Panc1 (cell line): ENCODE measurements around the gene ZNF570.

Experiments used
- CTCF ChIP-seq: fragments of 450-650 bp; IDR thresholded peaks from 2 replicates; pipeline ENCODE4 v1.5.1; 2017; ENCODE audit warnings: mild to moderate bottlenecking
- POLR2AphosphoS5 ChIP-seq: IDR thresholded peaks from 2 replicates; pipeline ENCODE4 v1.6.1; 2012; ENCODE audit warnings: mild to moderate bottlenecking, low read depth, low read length, moderate library complexity

- TF ChIP-seq CTCF (no peak), POLR2AphosphoS5 (peak; percentile 54)
Observed at GRCh38 chr19:37466798-37467607, 2.2 kb upstream of the ZNF570 start, which contains the start of gene ZNF569.
